ENCODE results near the gene RABGAP1L. TPM values are rescaled to one million over a fixed set of nuclear protein-coding genes. Genes with fewer than 3 reads are reported as not detected.

Gene RABGAP1L
- total RNA-seq, 1 experiment from 2014 or later = 76.9 TPM

- no peak for DNase-seq (ENCODE audit: low spot score)
- TF ChIP-seq NFYB (CRISPR knock-in tag; conservative IDR thresholded peaks at IDR 0.05; ENCODE audit: low read depth) = no peak
- TF ChIP-seq ZMAT4 (CRISPR knock-in tag; IDR thresholded peaks at IDR 0.05) = no peak
- no peak for TF ChIP-seq ZNF416 (CRISPR knock-in tag; IDR thresholded peaks at IDR 0.05)
- TF ChIP-seq ZNF317 (CRISPR knock-in tag; IDR thresholded peaks at IDR 0.05; ENCODE audit: borderline replicate concordance, low read depth) = no peak
- no peak for TF ChIP-seq ZBTB43 (CRISPR knock-in tag; IDR thresholded peaks at IDR 0.05)
- no peak for TF ChIP-seq HMGA2 (CRISPR knock-in tag; IDR thresholded peaks at IDR 0.05)
- no peak for TF ChIP-seq NFATC4 (CRISPR knock-in tag; IDR thresholded peaks at IDR 0.05)
- no peak for TF ChIP-seq FOXK1 (CRISPR knock-in tag; IDR thresholded peaks at IDR 0.05)
- no peak for TF ChIP-seq ZNF281 (CRISPR knock-in tag; IDR thresholded peaks at IDR 0.05)
- no peak for TF ChIP-seq FOXJ3 (CRISPR knock-in tag; IDR thresholded peaks at IDR 0.05; ENCODE audit: borderline replicate concordance)
- no peak for TF ChIP-seq PRDM15 (CRISPR knock-in tag; IDR thresholded peaks at IDR 0.05)
- TF ChIP-seq TP53 (CRISPR knock-in tag; IDR thresholded peaks at IDR 0.05) = no peak
- no peak for TF ChIP-seq ZNF263 (CRISPR knock-in tag; IDR thresholded peaks at IDR 0.05; ENCODE audit: low read depth)
- no peak for TF ChIP-seq TCF7 (CRISPR knock-in tag; IDR thresholded peaks at IDR 0.05; ENCODE audit: low read depth)
- ChIA-PET CTCF (no interaction called here), POLR2A (no interaction called here)
- no peak for ATAC-seq
- Mint-ChIP-seq H3K9me3 (no peaks in the 10 kb centered on the region), H3K4me1 (no peaks in the 10 kb centered on the region), H3K27me3 (ENCODE audit: low read depth) (no peaks in the 10 kb centered on the region), H3K27ac (no peak overlapping the region), H3K4me3 (no peak overlapping the region), H3K36me3 (no peaks in the 10 kb centered on the region)
Observed at GRCh38 chr1:174837386-174837785, 678.1 kb downstream of the RABGAP1L start.

- no peak for DNase-seq (ENCODE audit: low spot score)
Observed at GRCh38 chr1:174839211-174839610, 679.9 kb downstream of the RABGAP1L start.

More at GRCh38 chr1:174839211-174839610, 679.9 kb downstream of the RABGAP1L start:
- no peak for ATAC-seq
- TF ChIP-seq SMAD4 (CRISPR knock-in tag; IDR thresholded peaks at IDR 0.05) = no peak
- TF ChIP-seq ZMAT4 (CRISPR knock-in tag; IDR thresholded peaks at IDR 0.05) = no peak
- no peak for TF ChIP-seq STAT6 (CRISPR knock-in tag; conservative IDR thresholded peaks at IDR 0.05; ENCODE audit: low read depth)
- TF ChIP-seq ATF3 (CRISPR knock-in tag; conservative IDR thresholded peaks at IDR 0.05) = no peak
- no peak for TF ChIP-seq ZBTB21 (CRISPR knock-in tag; IDR thresholded peaks at IDR 0.05; ENCODE audit: borderline replicate concordance)
- no peak for TF ChIP-seq NR2C2 (CRISPR knock-in tag; IDR thresholded peaks at IDR 0.05)
- TF ChIP-seq ZNF121 (CRISPR knock-in tag; IDR thresholded peaks at IDR 0.05) = no peak
- POLR2A ChIA-PET = no interaction called here
- H3K9me3 Mint-ChIP-seq = no peaks in the 10 kb centered on the region
- no peak overlapping the region for H3K4me3 Mint-ChIP-seq
- CTCF ChIA-PET = no interaction called here
- H3K27ac Mint-ChIP-seq = no peak overlapping the region
- no peaks in the 10 kb centered on the region for H3K36me3 Mint-ChIP-seq
- H3K4me1 Mint-ChIP-seq = no peaks in the 10 kb centered on the region
- H3K27me3 Mint-ChIP-seq (ENCODE audit: low read depth) = no peaks in the 10 kb centered on the region
